Limb (tissue), 2 donors: Measurements from ENCODE around the gene TRAF3.
"Not testable (repeated sequence)": the region's sequence is repeated elsewhere in the genome, so short reads cannot be mapped to it uniquely, and the experiment has no call there.

Experiments used
- DNase-seq, 2 donors: peaks; one replicate each; pipeline ENCODE4 v3.0.0-alpha.2; 2016; ENCODE audit errors: extremely low spot score in 2 of 2

The TRAF3 gene

GRCh38 chr14:102889615-102890014 is 112.4 kb downstream of the TRAF3 start:
- DNase-seq, result no peak

- no peak for DNase-seq
These were observed 113.9 kb downstream of the TRAF3 start for GRCh38 chr14:102891111-102891510.

GRCh38 chr14:102891556-102891955 is 114.3 kb downstream of the TRAF3 start:
- DNase-seq, result no peak

DNA sequence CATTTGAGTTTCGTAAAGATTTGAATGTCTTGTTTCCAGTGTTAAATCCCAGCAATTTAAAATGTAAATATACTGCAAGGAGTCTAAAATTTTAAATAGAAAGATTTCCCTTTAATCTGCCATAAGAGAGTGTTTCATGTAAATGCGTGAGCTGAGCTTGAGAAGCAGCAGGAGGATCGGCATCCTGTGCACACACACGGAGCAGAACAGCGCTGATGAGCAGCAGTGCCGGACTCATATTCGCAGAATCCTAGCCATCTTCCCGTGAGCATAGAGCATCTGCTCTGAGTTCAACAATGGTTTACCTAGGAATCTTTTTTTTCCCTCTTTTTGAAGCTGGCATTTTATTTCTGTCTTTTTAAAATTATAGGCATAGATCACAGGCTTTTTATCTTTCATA is 115.4 kb downstream of the TRAF3 start:
- DNase-seq, result no peak

- DNase-seq, result peak in 1 of 2 donors; percentile 30
These were observed 116.2 kb downstream of the TRAF3 start for GRCh38 chr14:102893452-102893851.

DNA sequence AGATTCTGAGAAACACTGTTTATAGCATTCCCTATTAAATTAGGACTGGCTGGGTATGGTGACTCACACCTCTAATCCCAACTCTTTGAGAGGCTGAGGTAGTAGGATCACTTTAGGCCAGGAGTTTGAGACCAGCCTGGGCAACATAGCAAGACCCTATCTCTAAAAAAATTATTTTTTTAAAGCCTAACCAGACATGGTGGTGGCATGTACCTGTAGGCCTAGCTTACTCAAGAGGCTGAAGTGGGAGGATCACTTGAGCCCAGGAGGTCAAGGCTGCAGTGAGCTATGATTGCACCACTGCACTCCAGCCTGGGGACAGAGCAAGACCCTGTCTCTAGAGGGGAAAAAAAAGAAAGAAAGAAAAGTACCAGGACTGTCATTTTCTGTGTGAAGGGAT is 119.5 kb downstream of the TRAF3 start:
- not testable (repeated sequence) for DNase-seq

DNA sequence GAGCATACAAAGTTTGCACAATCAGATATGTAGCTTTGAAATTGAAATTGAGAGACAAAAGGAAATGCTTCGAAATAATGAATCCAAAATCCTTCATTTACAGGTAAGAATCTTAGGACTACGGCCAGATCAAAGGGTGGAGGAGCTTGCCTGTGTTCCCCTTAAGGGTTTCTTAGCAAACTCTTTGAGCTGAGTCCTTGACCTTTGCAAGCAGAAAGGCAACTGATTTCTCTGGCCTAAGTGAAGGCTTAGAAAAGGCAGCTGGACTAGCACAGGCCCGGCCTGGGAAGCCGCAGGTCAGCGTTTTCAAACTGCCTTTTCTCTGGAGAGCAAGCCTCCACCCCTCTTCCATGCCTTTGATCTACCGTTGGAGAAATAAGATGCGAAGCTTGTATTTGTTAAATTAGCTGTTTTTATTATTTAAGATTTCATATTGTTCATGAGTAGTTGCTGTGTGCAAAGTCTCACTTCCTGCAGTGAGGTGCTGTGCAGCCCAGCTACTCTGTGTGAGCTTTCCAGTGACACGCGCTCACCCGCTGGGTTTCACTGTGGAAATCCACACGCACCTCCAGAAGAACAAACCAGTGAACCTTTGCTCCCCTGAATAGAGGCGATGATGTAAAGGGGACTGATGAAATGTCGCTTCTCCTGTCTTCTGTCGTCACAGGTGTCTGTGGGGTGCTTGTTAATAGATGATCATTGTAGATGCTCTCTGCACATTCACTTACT is 120.2 kb downstream of the TRAF3 start:
- no peak for DNase-seq

- no peak for DNase-seq
These were observed 121.0 kb downstream of the TRAF3 start for GRCh38 chr14:102898298-102898697.

GRCh38 chr14:102898776-102899515 is 121.7 kb downstream of the TRAF3 start:
- no peak for DNase-seq

- DNase-seq, result no peak
These were observed 122.3 kb downstream of the TRAF3 start for GRCh38 chr14:102899516-102899900.

DNA sequence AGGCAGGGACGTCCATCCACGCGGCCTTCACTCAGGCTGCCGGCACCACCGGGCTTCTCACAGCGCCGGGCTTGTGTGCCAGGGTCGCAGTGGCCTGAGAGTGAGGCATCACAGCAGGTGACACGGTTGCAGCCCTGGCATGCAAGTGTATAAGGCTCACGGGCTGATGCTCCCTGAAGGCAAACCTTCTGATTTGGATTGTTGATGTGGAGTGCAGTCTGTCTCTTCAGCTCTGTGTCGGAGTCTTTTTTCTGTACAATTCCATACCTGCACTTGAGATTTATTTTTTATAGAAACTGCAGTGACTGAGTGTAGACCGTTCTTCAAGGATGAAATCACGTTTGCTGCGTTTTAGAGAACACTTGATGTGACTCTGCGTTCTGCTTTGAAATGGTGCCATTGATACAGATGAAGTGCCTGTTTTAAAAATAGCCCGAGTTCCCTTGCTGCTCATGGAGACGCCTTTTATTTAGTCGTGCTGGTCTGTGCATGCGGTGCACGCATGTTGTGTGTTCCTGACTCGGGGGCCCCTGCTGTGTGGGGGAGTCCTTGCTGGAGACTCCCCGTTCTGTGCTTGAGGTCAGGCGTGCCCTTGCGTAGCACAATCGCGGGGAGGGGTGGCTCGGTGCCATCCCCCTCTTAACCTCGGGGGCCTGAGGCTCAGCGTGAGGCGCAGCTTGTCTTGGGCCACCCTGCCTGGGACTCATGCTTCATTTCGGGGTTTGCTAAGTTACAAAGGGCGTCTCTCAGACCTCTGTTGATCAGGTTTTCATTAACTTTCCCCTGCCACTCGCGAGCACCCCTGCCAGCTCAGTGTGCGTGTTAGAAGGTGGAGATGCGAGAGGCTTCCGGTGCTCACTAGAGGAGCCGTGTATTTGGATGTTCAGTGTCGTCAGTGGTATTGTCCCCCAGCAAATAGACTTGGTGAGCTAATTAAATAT is 123.7 kb downstream of the TRAF3 start:
- no peak for DNase-seq

DNA sequence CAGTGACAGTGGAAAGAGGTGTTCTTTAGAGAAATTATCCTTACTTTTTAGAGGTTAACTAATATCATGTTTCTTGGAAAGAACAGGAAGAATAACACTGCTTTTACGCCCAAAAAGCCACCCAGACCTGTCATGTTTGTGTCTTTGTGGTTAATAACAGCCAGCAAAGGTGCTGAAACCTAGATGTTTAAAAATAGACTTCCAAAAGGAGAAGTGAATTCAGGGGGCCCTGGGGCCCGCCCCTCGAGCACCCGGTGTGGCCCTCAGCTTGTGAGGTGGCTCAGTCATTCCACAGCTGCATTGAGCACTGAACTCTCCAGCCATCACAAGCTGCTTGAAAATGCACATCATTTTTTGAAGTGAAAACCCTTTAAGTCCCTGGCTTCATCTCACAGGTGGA is 124.4 kb downstream of the TRAF3 start:
- DNase-seq, result no peak

- DNase-seq, result no peak
These were observed 124.8 kb downstream of the TRAF3 start for GRCh38 chr14:102902086-102902485.

DNA sequence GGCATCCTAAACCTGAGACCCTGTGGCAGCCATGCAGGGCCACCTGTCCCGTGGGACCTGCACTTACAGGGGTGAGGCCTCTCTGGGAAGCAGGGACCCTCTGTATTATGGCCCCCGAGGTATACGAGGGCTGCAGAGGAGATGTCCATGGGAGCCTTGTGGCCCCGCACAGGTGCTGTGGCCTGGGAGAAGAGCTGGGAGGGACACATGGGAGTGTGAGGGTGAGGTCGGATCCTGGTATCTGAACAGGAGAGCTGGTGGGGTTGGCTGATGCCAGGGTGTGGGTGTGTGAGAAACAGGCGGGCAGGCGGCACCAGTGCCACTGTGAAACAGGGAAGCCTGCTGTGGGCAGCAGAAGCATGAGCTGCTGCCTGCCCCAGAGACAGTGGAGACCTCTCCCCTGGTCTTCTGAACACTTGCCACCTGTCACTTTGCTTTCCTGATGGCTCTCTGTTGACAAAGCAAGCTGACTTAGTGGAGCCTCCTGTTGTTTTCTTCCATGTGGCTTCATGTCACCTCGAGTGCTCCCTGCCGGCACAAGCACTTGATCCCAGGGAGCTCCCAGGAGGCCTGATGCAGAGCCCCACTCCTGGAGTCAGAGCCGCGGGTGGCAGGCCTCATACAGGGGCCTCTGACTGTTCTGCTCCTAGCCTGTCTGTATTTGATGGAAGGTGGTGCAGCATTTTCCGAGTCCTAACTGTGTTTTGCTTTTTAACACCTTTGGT is 125.4 kb downstream of the TRAF3 start:
- no peak for DNase-seq

GRCh38 chr14:102903248-102903888 is 126.1 kb downstream of the TRAF3 start:
- no peak for DNase-seq

GRCh38 chr14:102903889-102904512 is 126.8 kb downstream of the TRAF3 start:
- no peak for DNase-seq

DNA sequence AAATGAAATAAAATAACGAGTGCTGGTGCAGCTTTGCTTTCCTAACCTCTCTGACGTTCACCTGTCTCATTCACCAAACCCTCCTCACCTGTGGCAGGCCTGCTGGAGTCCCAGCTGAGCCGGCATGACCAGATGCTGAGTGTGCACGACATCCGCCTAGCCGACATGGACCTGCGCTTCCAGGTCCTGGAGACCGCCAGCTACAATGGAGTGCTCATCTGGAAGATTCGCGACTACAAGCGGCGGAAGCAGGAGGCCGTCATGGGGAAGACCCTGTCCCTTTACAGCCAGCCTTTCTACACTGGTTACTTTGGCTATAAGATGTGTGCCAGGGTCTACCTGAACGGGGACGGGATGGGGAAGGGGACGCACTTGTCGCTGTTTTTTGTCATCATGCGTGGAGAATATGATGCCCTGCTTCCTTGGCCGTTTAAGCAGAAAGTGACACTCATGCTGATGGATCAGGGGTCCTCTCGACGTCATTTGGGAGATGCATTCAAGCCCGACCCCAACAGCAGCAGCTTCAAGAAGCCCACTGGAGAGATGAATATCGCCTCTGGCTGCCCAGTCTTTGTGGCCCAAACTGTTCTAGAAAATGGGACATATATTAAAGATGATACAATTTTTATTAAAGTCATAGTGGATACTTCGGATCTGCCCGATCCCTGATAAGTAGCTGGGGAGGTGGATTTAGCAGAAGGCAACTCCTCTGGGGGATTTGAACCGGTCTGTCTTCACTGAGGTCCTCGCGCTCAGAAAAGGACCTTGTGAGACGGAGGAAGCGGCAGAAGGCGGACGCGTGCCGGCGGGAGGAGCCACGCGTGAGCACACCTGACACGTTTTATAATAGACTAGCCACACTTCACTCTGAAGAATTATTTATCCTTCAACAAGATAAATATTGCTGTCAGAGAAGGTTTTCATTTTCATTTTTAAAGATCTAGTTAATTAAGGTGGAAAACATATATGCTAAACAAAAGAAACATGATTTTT is 128.2 kb downstream of the TRAF3 start:
- DNase-seq, result no peak

DNA sequence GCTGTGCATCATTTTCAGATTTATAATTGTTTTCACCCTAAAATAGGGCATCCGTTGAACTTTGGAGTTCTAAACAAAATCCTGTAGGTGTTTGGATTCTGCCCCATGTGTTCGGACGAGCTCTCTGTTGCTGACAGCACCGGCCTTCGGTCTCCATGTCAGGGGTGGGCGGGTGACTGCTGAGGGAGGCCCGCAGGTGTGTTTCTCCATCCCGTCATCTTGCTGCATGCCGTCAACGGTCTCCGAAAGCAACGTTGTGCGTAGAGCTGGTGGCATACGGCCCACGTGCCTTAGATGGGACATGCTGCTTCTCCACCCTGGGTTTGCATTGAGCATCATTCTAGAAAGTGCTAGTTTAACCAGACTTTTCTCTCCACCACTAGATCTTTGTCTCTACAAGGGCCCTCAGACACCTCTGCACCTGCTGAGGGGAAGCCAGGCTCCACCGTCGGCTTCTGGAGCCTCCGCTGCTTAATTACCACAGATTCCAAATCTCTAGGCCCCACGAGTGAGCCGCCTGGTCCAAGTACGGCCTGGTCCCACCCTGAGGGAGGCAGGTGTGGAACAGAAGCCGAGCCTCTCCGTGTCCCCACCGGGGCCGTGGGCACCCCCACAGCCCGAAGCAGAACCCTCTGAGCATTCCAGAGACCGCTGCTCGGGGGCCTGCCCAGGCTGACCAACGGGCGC is 129.5 kb downstream of the TRAF3 start:
- no peak for DNase-seq
